ENCODE measurements around the gene OR10A4. TPM values are rescaled to one million over a fixed set of nuclear protein-coding genes. Genes with fewer than 3 reads are reported as not detected.

OR10A4 gene
- total and polyA plus RNA-seq, 2 of the 4 experiments (the other 2 are of a cell fraction), result not detected

GRCh38 chr11:6925007-6925577 is 48.7 kb downstream of the OR10A4 start:
- no peak overlapping the region for H2BK20ac ChIP-seq (ENCODE audit: low read depth, low read length)
- no peaks in the 10 kb centered on the region for H3K27me3 ChIP-seq (ENCODE audit: control insufficient read depth, insufficient read depth, low read length)
- no peak overlapping the region for H3K9ac ChIP-seq (ENCODE audit: low read depth, low read length)
- H3K14ac ChIP-seq (replicated peaks; ENCODE audit: low read depth, low read length), result no peak overlapping the region
- ATAC-seq (ENCODE audit: low read depth), result no peak
- H4K20me1 ChIP-seq (ENCODE audit: insufficient read depth, low read length), result no peaks in the 10 kb centered on the region
- H3K79me1 ChIP-seq (ENCODE audit: low read depth in 1 of 2, low read length in 2 of 2), result peaks cover 6% of the 10 kb centered on the region in 2 experiments
- no peak overlapping the region for H3K56ac ChIP-seq (ENCODE audit: extremely low read depth, insufficient read depth, low read length)
- no peaks in the 10 kb centered on the region for H3K4me1 ChIP-seq (ENCODE audit: control insufficient read depth, insufficient read depth, low read length)
- H2BK5ac ChIP-seq (ENCODE audit: low read depth, low read length, poor library complexity, severe bottlenecking), result no peak overlapping the region
- H3K9me3 ChIP-seq (ENCODE audit: control insufficient read depth, insufficient read depth, low read length), result no peaks in the 10 kb centered on the region
- in situ Hi-C loops (cut with MboI; ENCODE audit: low sequenced_read_pairs) (no loop called here), intact Hi-C loops (cut with micrococcal nuclease) (no loop called here), dilution Hi-C loops (cut with HindIII; ENCODE audit: low sequenced_read_pairs, unreplicated experiment) (no loop called here)
- no peak overlapping the region for H4K5ac ChIP-seq (ENCODE audit: low read depth, low read length)
- ChIA-PET CTCF (no interaction called here), POLR2A (ENCODE audit: unreplicated experiment) (no interaction called here)
- no peak overlapping the region for H2AK5ac ChIP-seq (ENCODE audit: low read depth, low read length)
- H2AFZ ChIP-seq (replicated peaks; ENCODE audit: low read length, poor library complexity), result no peak overlapping the region
- H3K23ac ChIP-seq (ENCODE audit: low read depth, low read length), result no peak overlapping the region
- H3K36me3 ChIP-seq (ENCODE audit: control insufficient read depth, insufficient read depth, low read length), result no peaks in the 10 kb centered on the region
- TF ChIP-seq NFE2L2 (IDR thresholded peaks at IDR 0.05; ENCODE audit: low read depth, low read length) (no peak), BHLHE40 (IDR thresholded peaks at IDR 0.05; ENCODE audit: low read depth, low read length) (no peak), FOS (IDR thresholded peaks at IDR 0.05; ENCODE audit: low read depth, low read length) (no peak), CHD1 (IDR thresholded peaks at IDR 0.05; ENCODE audit: low read depth, low read length) (no peak), RAD21 (IDR thresholded peaks at IDR 0.05; ENCODE audit: low read length) (no peak), USF2 (IDR thresholded peaks at IDR 0.05; ENCODE audit: low read depth, low read length) (no peak), MAFK (IDR thresholded peaks at IDR 0.05; ENCODE audit: low read depth, low read length) (no peak), CTCF (conservative IDR thresholded peaks at IDR 0.05; ENCODE audit: low read depth, low read length) (no peak), RFX5 (IDR thresholded peaks at IDR 0.05; ENCODE audit: low read depth, low read length) (no peak)
- H3K18ac ChIP-seq (ENCODE audit: low read depth, low read length), result no peak overlapping the region
- H3K9me1 ChIP-seq (ENCODE audit: insufficient read depth, low read length), result no peaks in the 10 kb centered on the region
- H3K27ac ChIP-seq (ENCODE audit: insufficient read depth, low read length), result no peak overlapping the region
- H3K4me3 ChIP-seq (ENCODE audit: insufficient read depth, low read depth, low read length), result no peak overlapping the region
- DNase-seq, result no peak
- no peak overlapping the region for H2BK15ac ChIP-seq (ENCODE audit: low read depth, low read length)
- no TSS peak for BruUV-seq (replicated peaks)
- peak overlapping the region in 1 of 2 experiments; percentile 83; a peak in 1 of 4 replicates for H4K8ac ChIP-seq (ENCODE audit: low read depth in 2 of 2, low read length in 2 of 2)
- H3K4me2 ChIP-seq (ENCODE audit: low read depth, low read length), result no peak overlapping the region
- no peak overlapping the region for H3K4ac ChIP-seq (ENCODE audit: low read depth, low read length)
- H2AK9ac ChIP-seq (replicated peaks; ENCODE audit: low read depth, low read length, poor library complexity), result no peak overlapping the region
- H4K91ac ChIP-seq (ENCODE audit: insufficient read depth, low read depth, low read length), result no peak overlapping the region
- no peak overlapping the region for H2BK120ac ChIP-seq (ENCODE audit: low read depth, low read length)

All from IMR-90 (cell line).